ENCODE data around the gene STXBP6. TPM values are rescaled to one million over a fixed set of nuclear protein-coding genes. Genes with fewer than 3 reads are reported as not detected.

Gene STXBP6
- total RNA-seq, 1 experiment from 2014 or later: 0.27 TPM

DNA sequence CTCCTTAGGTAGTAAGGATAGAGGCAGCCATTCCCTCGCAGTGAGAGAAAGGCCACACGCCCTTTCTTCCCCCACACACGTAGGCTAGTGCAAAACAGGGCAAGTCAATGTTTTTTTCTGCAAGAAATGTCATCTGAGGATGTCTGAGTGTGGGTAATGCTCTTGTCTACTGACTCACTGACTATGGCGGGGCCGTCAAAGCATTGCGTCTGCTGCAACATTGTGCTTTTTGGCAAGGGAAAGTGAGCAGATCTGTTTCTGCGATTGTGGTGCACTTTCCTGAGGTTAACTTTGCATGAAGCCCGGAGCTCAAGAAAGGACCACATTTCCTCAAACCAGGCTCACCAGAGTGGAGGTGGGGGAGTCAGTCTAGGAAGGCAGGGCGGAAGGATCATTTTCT is 234.4 kb downstream of the STXBP6 start (continued):
- TF ChIP-seq ZBTB33 (IDR thresholded peaks at IDR 0.05; ENCODE audit: extremely low read depth, insufficient replicate concordance, low read length) (no peak), EZH2phosphoT487 (IDR thresholded peaks at IDR 0.05; ENCODE audit: borderline replicate concordance) (no peak), YY1 (IDR thresholded peaks at IDR 0.05; ENCODE audit: extremely low read depth, insufficient replicate concordance, low read depth, low read length) (no peak), JUND (IDR thresholded peaks at IDR 0.05) (no peak), SIN3A (IDR thresholded peaks at IDR 0.05; ENCODE audit: low read depth) (no peak), FOSL1 (IDR thresholded peaks at IDR 0.05; ENCODE audit: low read depth) (no peak)

DNA sequence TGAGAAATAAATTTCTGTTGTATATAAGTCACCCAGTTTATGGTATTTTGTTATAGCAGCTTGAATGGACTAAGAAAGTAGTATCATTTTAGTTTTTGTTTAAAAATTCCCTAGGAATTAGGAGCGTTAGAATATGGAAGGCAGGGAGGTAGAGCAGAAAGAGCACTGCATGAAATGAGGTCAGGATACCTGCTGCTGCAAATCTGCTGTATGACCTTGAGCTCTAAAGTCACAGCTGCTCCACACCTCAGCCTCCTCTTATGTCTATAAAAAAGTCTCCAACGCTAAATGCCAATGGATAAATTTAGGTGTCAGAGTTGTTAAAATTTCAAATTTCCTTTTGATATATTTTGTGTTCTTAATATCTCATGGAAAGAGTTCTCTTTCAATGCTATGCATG is 235.0 kb downstream of the STXBP6 start:
- ChIA-PET CTCF (no interaction called here), RAD21 (ENCODE audit: low non-redundant PET in 1 of 2, low total read pairs in 2 of 2, uncharacterized antibody in 2 of 2, unreplicated experiment in 2 of 2) (no interaction called here), POLR2A (no interaction called here)
- Histone ChIP-seq H3K9ac (ENCODE audit: low read length) (no peak overlapping the region), H3K4me1 (ENCODE audit: control insufficient read depth in 1 of 2, insufficient read depth in 2 of 2, low read length in 2 of 2) (no peaks in the 10 kb centered on the region), H4K20me1 (ENCODE audit: insufficient read depth) (no peaks in the 10 kb centered on the region), H3K9me3 (ENCODE audit: control insufficient read depth in 1 of 2, insufficient read depth in 1 of 2, low read depth in 1 of 2, low read length in 2 of 2) (peaks cover 0 to 4% of the 10 kb centered on the region in 2 experiments; a peak in 1 of 4 replicates), H3K79me2 (ENCODE audit: insufficient read depth, low read length) (no peaks in the 10 kb centered on the region), H3K4me3 (replicated peaks in 1 of 2; ENCODE audit: low read depth in 1 of 2, low read length in 2 of 2) (no peak overlapping the region), H3K4me2 (ENCODE audit: low read length) (no peak overlapping the region), H3K27ac (ENCODE audit: low read depth, low read length) (no peak overlapping the region), H3K36me3 (ENCODE audit: control insufficient read depth in 1 of 2, insufficient read depth in 2 of 2, low read length in 2 of 2) (no peaks in the 10 kb centered on the region), H3K27me3 (ENCODE audit: insufficient read depth, low read length) (no peaks in the 10 kb centered on the region), H2AFZ (ENCODE audit: low read depth, low read length, poor library complexity, severe bottlenecking) (no peak overlapping the region), H3K9me2 (ENCODE audit: insufficient read depth) (no peaks in the 10 kb centered on the region)
- DNase-seq (ENCODE audit: low read depth, low spot score): no peak
- BruUV-seq (replicated peaks): no TSS peak
- ATAC-seq: no peak
- TF ChIP-seq SP1 (IDR thresholded peaks at IDR 0.05; ENCODE audit: low read depth): no peak
- TF ChIP-seq, protein P1, sequence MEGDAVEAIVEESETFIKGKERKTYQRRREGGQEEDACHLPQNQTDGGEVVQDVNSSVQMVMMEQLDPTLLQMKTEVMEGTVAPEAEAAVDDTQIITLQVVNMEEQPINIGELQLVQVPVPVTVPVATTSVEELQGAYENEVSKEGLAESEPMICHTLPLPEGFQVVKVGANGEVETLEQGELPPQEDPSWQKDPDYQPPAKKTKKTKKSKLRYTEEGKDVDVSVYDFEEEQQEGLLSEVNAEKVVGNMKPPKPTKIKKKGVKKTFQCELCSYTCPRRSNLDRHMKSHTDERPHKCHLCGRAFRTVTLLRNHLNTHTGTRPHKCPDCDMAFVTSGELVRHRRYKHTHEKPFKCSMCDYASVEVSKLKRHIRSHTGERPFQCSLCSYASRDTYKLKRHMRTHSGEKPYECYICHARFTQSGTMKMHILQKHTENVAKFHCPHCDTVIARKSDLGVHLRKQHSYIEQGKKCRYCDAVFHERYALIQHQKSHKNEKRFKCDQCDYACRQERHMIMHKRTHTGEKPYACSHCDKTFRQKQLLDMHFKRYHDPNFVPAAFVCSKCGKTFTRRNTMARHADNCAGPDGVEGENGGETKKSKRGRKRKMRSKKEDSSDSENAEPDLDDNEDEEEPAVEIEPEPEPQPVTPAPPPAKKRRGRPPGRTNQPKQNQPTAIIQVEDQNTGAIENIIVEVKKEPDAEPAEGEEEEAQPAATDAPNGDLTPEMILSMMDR (IDR thresholded peaks at IDR 0.05 in 2 of 3, conservative IDR thresholded peaks at IDR 0.05 in 1 of 3; ENCODE audit: borderline replicate concordance in 1 of 3, insufficient read depth in 1 of 3, low read depth in 2 of 3, low read length in 2 of 3): no peak
- intact Hi-C loops (cut with micrococcal nuclease): no loop called here

Measured in HCT116 (cell line).